ENCODE measurements around the gene ADGRG7.

ADGRG7 gene

DNA sequence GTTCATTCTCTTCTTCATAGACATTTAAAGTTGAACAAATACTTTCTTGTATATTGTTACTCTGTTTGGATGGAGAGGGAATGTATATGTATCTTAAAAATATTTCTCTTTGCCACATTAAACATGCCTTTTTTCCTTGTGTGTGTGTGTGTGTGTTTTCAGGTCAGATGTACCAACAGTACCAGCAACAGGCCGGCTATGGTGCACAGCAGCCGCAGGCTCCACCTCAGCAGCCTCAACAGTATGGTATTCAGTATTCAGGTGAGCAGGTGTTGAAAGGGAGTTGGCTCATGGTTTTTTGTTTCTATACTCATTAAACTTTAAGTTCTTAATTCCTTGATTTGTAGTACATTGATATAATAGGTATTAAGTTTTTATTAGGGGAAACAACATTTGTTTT lies 135.3 kb downstream of the ADGRG7 start:
- DNase-seq (ENCODE audit: low spot score): no peak
